Liver (tissue), 3 donors: ENCODE measurements around the gene SLC45A1.

ENCODE experiments used
- GABPA ChIP-seq, 2 donors: IDR thresholded peaks in 1 of 2; conservative IDR thresholded peaks in 1 of 2; 2 replicates each; pipeline ENCODE4 v1.6.1; 2016; ENCODE audit warnings: antibody characterized with exemption in 2 of 2, mild to moderate bottlenecking in 1 of 2, moderate library complexity in 1 of 2
- HNF4A ChIP-seq, 2 donors: conservative IDR thresholded peaks; 2 replicates each; pipeline ENCODE4 v1.6.1; 2016; ENCODE audit warnings: antibody characterized with exemption in 2 of 2, mild to moderate bottlenecking in 2 of 2
- JUND ChIP-seq, 2 donors: IDR thresholded peaks; 2 replicates each; pipeline ENCODE4 v1.6.1; 2016; ENCODE audit warnings: antibody characterized with exemption in 2 of 2
- NR2F2 ChIP-seq: IDR thresholded peaks from 2 replicates; pipeline ENCODE4 v1.6.1; 2016; ENCODE audit warnings: antibody characterized with exemption
- RAD21 ChIP-seq, 2 donors: IDR thresholded peaks; 2 replicates each; pipeline ENCODE4 v1.6.1; 2016; ENCODE audit warnings: antibody characterized with exemption in 2 of 2, mild to moderate bottlenecking in 2 of 2
- RXRA ChIP-seq, 2 donors: IDR thresholded peaks; 2 replicates each; pipeline ENCODE4 v1.6.1; 2017 to 2018; ENCODE audit warnings: antibody characterized with exemption in 2 of 2, mild to moderate bottlenecking in 1 of 2
- SP1 ChIP-seq: IDR thresholded peaks from 2 replicates; pipeline ENCODE4 v1.6.1; 2018; ENCODE audit warnings: antibody characterized with exemption, mild to moderate bottlenecking
- YY1 ChIP-seq: IDR thresholded peaks from 2 replicates; pipeline ENCODE4 v1.6.1; 2016; ENCODE audit warnings: antibody characterized with exemption, mild to moderate bottlenecking
- TF ChIP-seq, protein P1 (sequence below): fragments of 150-350 bp; IDR thresholded peaks from 2 replicates; pipeline ENCODE4 v1.5.1; 2017; ENCODE audit warnings: improper control_type of control experiment, low read depth, low read length; ENCODE audit not compliant: missing input control
- TF ChIP-seq, protein P2 (sequence below): IDR thresholded peaks from 2 replicates; pipeline ENCODE4 v1.6.1; 2016; ENCODE audit warnings: antibody characterized with exemption
- TF ChIP-seq, protein P3 (sequence below): IDR thresholded peaks from 2 replicates; pipeline ENCODE4 v1.6.1; 2016; ENCODE audit warnings: antibody characterized with exemption, mild to moderate bottlenecking
- TF ChIP-seq, protein P4 (sequence below): IDR thresholded peaks from 2 replicates; pipeline ENCODE4 v1.6.1; 2016; ENCODE audit warnings: antibody characterized with exemption
- TF ChIP-seq, protein P5 (sequence below): IDR thresholded peaks from 2 replicates; pipeline ENCODE4 v1.6.1; 2016; ENCODE audit warnings: antibody characterized with exemption
- donor health status: healthy.
- donor health status: healthy.

DNA sequence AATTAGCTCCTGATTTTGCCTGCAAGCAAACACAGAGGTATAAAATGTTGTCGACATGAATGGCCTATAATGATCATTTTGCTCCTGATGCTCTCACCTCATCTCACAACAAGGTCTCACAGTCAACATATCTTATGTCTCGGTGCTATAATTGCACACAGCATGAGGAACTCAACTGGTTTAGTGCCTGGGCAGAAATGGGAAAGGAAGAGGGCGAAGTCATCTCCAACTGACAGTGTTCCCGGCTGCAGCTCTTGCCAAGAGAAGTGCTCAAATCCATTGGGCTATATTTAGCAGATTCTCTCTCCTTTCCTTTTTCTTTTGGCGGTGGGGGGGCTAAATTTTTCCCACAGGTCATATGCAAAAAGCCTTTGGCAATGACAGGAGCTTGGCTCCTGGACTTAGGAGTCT is 53.0 kb downstream of the SLC45A1 start:
- TF ChIP-seq, protein P1, sequence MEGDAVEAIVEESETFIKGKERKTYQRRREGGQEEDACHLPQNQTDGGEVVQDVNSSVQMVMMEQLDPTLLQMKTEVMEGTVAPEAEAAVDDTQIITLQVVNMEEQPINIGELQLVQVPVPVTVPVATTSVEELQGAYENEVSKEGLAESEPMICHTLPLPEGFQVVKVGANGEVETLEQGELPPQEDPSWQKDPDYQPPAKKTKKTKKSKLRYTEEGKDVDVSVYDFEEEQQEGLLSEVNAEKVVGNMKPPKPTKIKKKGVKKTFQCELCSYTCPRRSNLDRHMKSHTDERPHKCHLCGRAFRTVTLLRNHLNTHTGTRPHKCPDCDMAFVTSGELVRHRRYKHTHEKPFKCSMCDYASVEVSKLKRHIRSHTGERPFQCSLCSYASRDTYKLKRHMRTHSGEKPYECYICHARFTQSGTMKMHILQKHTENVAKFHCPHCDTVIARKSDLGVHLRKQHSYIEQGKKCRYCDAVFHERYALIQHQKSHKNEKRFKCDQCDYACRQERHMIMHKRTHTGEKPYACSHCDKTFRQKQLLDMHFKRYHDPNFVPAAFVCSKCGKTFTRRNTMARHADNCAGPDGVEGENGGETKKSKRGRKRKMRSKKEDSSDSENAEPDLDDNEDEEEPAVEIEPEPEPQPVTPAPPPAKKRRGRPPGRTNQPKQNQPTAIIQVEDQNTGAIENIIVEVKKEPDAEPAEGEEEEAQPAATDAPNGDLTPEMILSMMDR: no peak
- TF ChIP-seq YY1: no peak
- TF ChIP-seq GABPA (IDR thresholded peaks at IDR 0.05 in 1 of 2, conservative IDR thresholded peaks at IDR 0.05 in 1 of 2): no peak
- no peak for TF ChIP-seq NR2F2
- TF ChIP-seq, protein P2, sequence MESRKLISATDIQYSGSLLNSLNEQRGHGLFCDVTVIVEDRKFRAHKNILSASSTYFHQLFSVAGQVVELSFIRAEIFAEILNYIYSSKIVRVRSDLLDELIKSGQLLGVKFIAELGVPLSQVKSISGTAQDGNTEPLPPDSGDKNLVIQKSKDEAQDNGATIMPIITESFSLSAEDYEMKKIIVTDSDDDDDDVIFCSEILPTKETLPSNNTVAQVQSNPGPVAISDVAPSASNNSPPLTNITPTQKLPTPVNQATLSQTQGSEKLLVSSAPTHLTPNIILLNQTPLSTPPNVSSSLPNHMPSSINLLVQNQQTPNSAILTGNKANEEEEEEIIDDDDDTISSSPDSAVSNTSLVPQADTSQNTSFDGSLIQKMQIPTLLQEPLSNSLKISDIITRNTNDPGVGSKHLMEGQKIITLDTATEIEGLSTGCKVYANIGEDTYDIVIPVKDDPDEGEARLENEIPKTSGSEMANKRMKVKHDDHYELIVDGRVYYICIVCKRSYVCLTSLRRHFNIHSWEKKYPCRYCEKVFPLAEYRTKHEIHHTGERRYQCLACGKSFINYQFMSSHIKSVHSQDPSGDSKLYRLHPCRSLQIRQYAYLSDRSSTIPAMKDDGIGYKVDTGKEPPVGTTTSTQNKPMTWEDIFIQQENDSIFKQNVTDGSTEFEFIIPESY: no peak
- no peak for TF ChIP-seq HNF4A (conservative IDR thresholded peaks at IDR 0.05)
- peak in 1 of 2 donors; percentile 0 for TF ChIP-seq RAD21 (IDR thresholded peaks at IDR 0.05)
- no peak for TF ChIP-seq RXRA (IDR thresholded peaks at IDR 0.05)
- TF ChIP-seq, protein P3, sequence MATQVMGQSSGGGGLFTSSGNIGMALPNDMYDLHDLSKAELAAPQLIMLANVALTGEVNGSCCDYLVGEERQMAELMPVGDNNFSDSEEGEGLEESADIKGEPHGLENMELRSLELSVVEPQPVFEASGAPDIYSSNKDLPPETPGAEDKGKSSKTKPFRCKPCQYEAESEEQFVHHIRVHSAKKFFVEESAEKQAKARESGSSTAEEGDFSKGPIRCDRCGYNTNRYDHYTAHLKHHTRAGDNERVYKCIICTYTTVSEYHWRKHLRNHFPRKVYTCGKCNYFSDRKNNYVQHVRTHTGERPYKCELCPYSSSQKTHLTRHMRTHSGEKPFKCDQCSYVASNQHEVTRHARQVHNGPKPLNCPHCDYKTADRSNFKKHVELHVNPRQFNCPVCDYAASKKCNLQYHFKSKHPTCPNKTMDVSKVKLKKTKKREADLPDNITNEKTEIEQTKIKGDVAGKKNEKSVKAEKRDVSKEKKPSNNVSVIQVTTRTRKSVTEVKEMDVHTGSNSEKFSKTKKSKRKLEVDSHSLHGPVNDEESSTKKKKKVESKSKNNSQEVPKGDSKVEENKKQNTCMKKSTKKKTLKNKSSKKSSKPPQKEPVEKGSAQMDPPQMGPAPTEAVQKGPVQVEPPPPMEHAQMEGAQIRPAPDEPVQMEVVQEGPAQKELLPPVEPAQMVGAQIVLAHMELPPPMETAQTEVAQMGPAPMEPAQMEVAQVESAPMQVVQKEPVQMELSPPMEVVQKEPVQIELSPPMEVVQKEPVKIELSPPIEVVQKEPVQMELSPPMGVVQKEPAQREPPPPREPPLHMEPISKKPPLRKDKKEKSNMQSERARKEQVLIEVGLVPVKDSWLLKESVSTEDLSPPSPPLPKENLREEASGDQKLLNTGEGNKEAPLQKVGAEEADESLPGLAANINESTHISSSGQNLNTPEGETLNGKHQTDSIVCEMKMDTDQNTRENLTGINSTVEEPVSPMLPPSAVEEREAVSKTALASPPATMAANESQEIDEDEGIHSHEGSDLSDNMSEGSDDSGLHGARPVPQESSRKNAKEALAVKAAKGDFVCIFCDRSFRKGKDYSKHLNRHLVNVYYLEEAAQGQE: no peak
- no peak for TF ChIP-seq SP1
- no peak for TF ChIP-seq JUND (IDR thresholded peaks at IDR 0.05)
- TF ChIP-seq, protein P4, sequence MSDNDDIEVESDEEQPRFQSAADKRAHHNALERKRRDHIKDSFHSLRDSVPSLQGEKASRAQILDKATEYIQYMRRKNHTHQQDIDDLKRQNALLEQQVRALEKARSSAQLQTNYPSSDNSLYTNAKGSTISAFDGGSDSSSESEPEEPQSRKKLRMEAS: no peak
- TF ChIP-seq, protein P5, sequence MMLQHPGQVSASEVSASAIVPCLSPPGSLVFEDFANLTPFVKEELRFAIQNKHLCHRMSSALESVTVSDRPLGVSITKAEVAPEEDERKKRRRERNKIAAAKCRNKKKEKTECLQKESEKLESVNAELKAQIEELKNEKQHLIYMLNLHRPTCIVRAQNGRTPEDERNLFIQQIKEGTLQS: no peak
